AG04449 (cell line): ENCODE results near the gene NRIP2.

ENCODE experiments used
- CTCF ChIA-PET: fragments of 350-600 bp; formaldehyde crosslinking; extraction: SDS; loops from one replicate; lab custom pipeline; 2021; ENCODE audit warnings: antibody characterized with exemption; lab: Yijun Ruan, JAX
- POLR2A ChIA-PET: fragments of 400-600, 350-600 bp; formaldehyde crosslinking; extraction: SDS; loops from one replicate; lab custom pipeline; 2020; ENCODE audit warnings: antibody characterized with exemption, inconsistent platforms; lab: Yijun Ruan, JAX
- DNase-seq: peaks from one replicate; pipeline ENCODE4 v3.0.0-alpha.2; 2010; ENCODE audit warnings: low read depth, low spot score
- H3K4me3 ChIP-seq: 2 replicates; pipeline ENCODE4 v1.5.1; 2011; ENCODE audit warnings: low read depth, mild to moderate bottlenecking, control low read depth, low read length
- CTCF ChIP-seq: IDR thresholded peaks from one replicate; pipeline ENCODE4 v1.5.1; 2011; ENCODE audit warnings: mild to moderate bottlenecking, moderate library complexity, low read length, control low read depth, inconsistent platforms; ENCODE audit not compliant: insufficient read depth; ENCODE audit errors: missing control alignments

NRIP2 gene

GRCh38 chr12:2845280-2845679 lies 10.4 kb upstream of the NRIP2 start:
- H3K4me3 ChIP-seq: no peak overlapping the region
- DNase-seq: peak; percentile 34
- POLR2A ChIA-PET: no interaction called here
- no peak for TF ChIP-seq CTCF
- CTCF ChIA-PET: interaction anchor here (1.0 to 11.1 kb wide), 10 partner anchors 9 to 197 kb away, joined by 3 to 90 read pairs (median 7); partner anchors contain the start of genes NRIP2 and TEX52

- H3K4me3 ChIP-seq: no peak overlapping the region
- no peak for TF ChIP-seq CTCF
- DNase-seq: no peak
- ChIA-PET POLR2A (no interaction called here), CTCF (interaction anchor here (0.8 to 11.1 kb wide), 7 partner anchors 9 to 197 kb away, joined by 3 to 90 read pairs (median 11); partner anchors contain the start of genes NRIP2 and TEX52)
Observed at GRCh38 chr12:2844786-2845185, 10.0 kb upstream of the NRIP2 start.

- no peak for DNase-seq
- H3K4me3 ChIP-seq: no peak overlapping the region
- POLR2A ChIA-PET: no interaction called here
- CTCF ChIA-PET: interaction anchor here (1.4 to 1.5 kb wide), 2 partner anchors 9 to 11 kb away, joined by 4 to 12 read pairs; no protein-coding TSS in a partner anchor
- no peak for TF ChIP-seq CTCF
Observed at GRCh38 chr12:2842948-2843347, 8.1 kb upstream of the NRIP2 start.

- CTCF ChIA-PET: interaction anchor here (1.1 kb wide), 1 partner anchor 26 kb away, joined by 3 read pairs; no protein-coding TSS in a partner anchor
- H3K4me3 ChIP-seq: no peak overlapping the region
- TF ChIP-seq CTCF: no peak
- POLR2A ChIA-PET: no interaction called here
- no peak for DNase-seq
Observed at GRCh38 chr12:2841056-2841650, 6.3 kb upstream of the NRIP2 start.

GRCh38 chr12:2836574-2836973 lies 1.7 kb upstream of the NRIP2 start:
- DNase-seq: no peak
- POLR2A ChIA-PET: no interaction called here
- no peak for TF ChIP-seq CTCF
- CTCF ChIA-PET: interaction anchor here (9.4 kb wide), 1 partner anchor 13 kb away, joined by 90 read pairs; no protein-coding TSS in a partner anchor
- no peak overlapping the region for H3K4me3 ChIP-seq

- ChIA-PET CTCF (interaction anchor here (0.6 to 9.4 kb wide), 2 partner anchors 14 to 21 kb away, joined by 5 to 90 read pairs; no protein-coding TSS in a partner anchor), POLR2A (no interaction called here)
- DNase-seq: no peak
Observed at GRCh38 chr12:2835691-2836403, 1.0 kb upstream of the NRIP2 start.

More at GRCh38 chr12:2835691-2836403, 1.0 kb upstream of the NRIP2 start:
- no peak for TF ChIP-seq CTCF
- no peak overlapping the region for H3K4me3 ChIP-seq
